WI38 (cell line): ENCODE results near the gene ARHGAP26.
"Not testable (repeated sequence)": the region's sequence is repeated elsewhere in the genome, so short reads cannot be mapped to it uniquely, and the experiment has no call there.

Source experiments
- H3K4me3 ChIP-seq: 2 replicates; pipeline ENCODE4 v1.5.1; 2011; ENCODE audit warnings: low read depth, mild to moderate bottlenecking, control low read depth, low read length
- TF ChIP-seq, protein P1 (sequence below): IDR thresholded peaks from 2 replicates; pipeline ENCODE4 v1.5.1; 2012; ENCODE audit warnings: low read depth, mild to moderate bottlenecking, control low read depth, low read length

ARHGAP26 gene

DNA sequence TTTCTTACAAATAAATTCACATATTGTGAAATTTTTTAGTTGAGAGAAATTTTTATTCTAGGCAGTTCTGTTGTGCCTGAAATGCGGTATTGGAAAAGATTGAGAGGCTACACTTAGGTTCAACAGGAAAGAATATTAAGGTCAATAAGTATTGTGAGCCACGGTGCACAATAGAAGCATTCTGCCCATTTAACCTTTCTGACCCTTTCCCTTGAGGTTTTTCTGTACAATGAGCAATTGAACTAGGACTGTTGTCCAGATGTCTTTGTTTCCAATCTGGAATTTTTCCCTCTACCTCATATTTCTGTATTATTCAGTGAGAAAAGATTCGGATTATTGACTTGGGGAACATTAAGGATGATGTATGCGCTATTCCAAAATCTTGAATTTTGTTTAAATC lies 428.2 kb downstream of the ARHGAP26 start:
- TF ChIP-seq, protein P1, sequence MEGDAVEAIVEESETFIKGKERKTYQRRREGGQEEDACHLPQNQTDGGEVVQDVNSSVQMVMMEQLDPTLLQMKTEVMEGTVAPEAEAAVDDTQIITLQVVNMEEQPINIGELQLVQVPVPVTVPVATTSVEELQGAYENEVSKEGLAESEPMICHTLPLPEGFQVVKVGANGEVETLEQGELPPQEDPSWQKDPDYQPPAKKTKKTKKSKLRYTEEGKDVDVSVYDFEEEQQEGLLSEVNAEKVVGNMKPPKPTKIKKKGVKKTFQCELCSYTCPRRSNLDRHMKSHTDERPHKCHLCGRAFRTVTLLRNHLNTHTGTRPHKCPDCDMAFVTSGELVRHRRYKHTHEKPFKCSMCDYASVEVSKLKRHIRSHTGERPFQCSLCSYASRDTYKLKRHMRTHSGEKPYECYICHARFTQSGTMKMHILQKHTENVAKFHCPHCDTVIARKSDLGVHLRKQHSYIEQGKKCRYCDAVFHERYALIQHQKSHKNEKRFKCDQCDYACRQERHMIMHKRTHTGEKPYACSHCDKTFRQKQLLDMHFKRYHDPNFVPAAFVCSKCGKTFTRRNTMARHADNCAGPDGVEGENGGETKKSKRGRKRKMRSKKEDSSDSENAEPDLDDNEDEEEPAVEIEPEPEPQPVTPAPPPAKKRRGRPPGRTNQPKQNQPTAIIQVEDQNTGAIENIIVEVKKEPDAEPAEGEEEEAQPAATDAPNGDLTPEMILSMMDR, result no peak
- no peak overlapping the region for H3K4me3 ChIP-seq

DNA sequence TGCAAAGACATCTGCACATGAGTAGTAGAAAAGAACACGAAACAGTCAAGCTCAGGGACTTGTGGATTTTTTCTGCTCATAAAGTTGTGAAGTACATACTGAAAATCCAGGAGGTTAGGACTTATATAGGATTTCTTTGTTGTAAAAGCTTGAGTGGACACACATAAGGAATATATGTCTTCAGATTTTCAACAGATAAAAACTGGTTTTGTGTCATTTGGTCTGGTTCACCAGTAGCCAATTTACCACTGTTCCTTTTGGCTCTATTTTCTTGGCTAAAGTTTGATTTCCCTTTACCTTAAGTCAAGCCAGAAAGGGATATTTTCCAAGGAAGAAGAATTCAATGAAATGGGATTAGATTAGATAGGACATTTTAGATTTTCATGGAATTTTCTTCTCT lies 429.0 kb downstream of the ARHGAP26 start:
- TF ChIP-seq, protein P1, result no peak
- no peak overlapping the region for H3K4me3 ChIP-seq

DNA sequence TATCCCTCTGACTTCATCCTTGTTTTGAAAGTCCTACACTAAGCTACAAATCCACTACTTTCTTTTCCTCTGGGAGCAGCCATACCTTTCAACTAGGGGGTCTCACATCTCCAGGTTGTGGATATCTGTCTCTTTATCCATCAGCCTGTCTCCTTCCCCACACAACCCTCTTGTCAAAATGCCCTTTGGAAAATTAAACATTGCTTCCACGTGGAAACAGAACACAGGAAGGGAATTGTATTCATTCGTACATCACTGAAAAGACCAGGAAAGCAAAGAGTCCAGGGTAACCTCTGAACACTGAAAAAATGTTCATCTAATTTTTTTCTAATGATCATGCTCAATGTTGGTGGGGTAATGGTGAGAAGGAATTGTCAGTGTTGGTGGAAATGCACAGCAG lies 429.7 kb downstream of the ARHGAP26 start:
- TF ChIP-seq, protein P1, result no peak
- no peak overlapping the region for H3K4me3 ChIP-seq

DNA sequence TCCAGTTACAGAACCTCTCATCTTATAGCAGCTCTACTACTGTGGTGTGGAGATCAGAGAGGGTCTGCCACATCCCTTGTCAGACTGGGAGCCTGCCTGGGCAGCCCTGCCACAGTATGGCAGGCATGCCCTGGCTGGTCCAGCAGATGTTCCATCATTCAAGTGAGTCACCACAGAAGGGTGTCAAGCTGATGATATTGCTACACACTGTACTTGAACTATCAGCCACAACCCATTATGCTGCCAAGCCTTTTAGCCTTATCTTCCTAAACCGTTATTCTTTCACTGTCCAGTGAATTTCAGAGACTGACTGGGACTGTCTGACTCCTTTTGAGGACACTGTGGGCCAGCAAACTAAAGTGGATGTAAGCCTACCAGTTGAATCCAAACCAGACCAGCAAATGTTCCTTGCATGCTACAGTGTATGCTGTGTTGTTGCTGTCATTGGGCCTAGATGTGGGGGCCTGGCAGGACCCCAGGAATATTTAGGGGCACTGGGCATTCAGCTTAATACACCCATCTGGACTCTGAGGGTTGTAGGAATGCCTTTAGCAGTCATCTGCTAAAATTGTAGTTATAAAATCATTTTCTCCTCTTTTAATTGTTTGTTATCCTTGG lies 430.7 kb downstream of the ARHGAP26 start:
- TF ChIP-seq, protein P1, result no peak
- H3K4me3 ChIP-seq, result no peak overlapping the region

DNA sequence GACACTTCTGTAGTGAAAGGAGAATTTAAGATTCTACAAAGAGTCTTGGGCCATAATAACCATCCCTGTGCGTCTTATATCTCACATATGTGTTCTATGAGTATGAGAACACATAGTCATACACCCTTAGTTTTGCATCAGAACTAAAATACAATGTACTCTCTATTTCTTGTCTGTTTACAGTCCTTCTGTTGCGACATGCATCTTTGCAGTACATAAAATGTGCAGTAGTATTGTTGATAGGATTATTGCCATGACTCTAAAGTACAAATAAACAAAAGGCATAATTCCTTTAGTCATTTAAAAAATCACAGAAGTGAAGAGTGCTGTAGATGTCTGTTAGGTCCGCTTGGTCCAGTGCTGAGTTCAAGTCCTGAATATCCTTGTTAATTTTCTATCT lies 431.4 kb downstream of the ARHGAP26 start:
- no peak overlapping the region for H3K4me3 ChIP-seq
- TF ChIP-seq, protein P1, result no peak

DNA sequence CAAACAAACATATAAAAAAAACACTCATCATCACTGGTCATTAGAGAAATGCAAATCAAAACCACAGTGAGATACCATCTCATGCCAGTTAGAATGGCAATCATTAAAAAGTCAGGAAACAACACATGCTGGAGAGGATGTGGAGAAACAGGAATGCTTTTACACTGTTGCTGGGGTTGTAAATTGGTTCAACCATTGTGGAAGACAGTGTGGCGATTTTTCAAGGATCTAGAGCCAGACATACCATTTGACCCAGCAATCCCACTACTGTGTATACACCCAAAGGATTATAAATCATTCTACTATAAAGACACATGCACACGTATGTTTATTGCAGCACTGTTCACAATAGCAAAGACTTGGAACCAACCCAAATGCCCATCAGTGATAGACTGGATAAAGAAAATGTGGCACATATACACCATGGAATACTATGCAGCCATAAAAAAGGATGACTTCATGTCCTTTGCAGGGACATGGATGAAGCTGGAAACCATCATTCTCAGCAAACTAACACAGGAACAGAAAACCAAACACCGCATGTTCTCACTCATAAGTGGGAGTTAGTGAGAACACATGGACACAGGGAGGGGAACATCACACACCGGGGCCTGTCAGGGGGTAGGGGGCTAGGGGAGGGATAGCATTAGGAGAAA lies 433.3 kb downstream of the ARHGAP26 start:
- not testable (repeated sequence) for H3K4me3 ChIP-seq

DNA sequence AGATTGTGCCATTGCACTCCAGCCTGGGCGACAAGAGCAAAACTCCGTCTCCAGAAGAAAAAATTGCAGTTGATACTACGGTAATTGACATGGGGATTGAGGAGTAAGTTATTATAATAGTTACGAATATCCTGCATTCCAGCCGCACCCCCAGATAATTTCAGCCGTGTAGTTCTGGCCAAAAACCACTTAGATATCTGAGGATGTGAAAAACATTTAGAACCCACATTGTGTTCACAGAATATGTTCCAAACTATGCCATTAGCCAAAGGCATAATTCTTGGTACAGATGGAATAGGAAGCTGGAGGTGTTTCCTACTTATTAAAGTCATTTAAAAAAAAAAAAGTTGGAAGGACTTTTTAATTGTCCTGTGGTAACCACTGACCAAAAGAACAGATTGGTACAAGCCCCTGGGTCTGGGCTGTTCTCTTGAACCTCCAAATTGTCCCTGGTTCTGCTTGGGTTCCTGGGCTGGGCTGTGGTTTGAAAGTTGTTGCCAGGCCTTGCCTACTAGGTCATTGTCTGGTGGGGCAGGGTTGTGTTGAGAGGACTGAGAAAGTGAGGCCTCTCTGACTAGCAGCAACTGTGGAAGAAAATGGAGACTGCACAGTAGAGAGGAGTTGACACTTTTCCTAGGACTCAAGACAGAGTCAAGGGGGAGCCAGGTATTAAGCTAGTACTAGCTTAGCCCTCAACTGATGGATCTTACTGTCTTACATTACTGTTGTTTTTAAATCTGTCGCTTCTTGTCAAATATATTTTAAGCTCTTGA lies 434.5 kb downstream of the ARHGAP26 start:
- TF ChIP-seq, protein P1, result no peak
- H3K4me3 ChIP-seq, result no peak overlapping the region
